ENCODE data around the gene CHD8. TPM values are rescaled to one million over a fixed set of nuclear protein-coding genes. Genes with fewer than 3 reads are reported as not detected.

Gene CHD8
- total and polyA plus RNA-seq, 2 of the 13 experiments (the other 11 are each of a cell fraction or from before 2014, with no cell fraction given) = 35.1 to 79.6 TPM

DNA sequence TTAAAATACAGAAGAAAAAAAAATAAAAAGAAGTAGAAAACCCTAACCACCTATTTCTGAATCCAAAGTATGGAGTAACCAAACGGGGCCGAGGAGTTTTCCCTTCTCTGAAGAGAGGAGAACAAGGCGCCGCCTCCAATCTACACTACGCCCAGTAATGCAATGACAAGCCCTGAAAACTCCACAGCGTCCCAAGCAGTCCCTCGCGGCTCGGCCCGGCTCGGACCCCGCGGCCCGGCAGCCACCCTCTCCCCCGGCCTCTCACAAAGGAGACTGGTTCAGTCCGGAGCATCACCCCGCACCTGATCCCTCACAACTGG is 371 bp downstream of the CHD8 start (continued):
- TF ChIP-seq ZMYM3 (CRISPR knock-in tag; IDR thresholded peaks at IDR 0.05) (no peak), AGO1 (IDR thresholded peaks at IDR 0.05; ENCODE audit: low read depth, low read length, poor library complexity, severe bottlenecking) (no peak), ZNF20 (CRISPR knock-in tag; IDR thresholded peaks at IDR 0.05) (peak; percentile 81; the same call in 1 of the 2 replicates), NCOA2 (CRISPR knock-in tag; IDR thresholded peaks at IDR 0.05) (0 out of 2 replicates have a peak, but pooled peaks have one; percentile 1), MATR3 (CRISPR knock-in tag; IDR thresholded peaks at IDR 0.05) (0 out of 2 replicates have a peak, but pooled peaks have one; percentile 32), ZC3H13 (CRISPR knock-in tag; IDR thresholded peaks at IDR 0.05) (0 out of 2 replicates have a peak, but pooled peaks have one; percentile 1), AGO2 (optimal IDR thresholded peaks at IDR 0.05; ENCODE audit: low read depth, low read length) (peak; percentile 80), ZFP90 (CRISPR knock-in tag; IDR thresholded peaks at IDR 0.05; ENCODE audit: borderline replicate concordance) (0 out of 2 replicates have a peak, but pooled peaks have one; percentile 20), GTF3A (CRISPR knock-in tag; conservative IDR thresholded peaks at IDR 0.05) (peak; percentile 7; the same call in 1 of the 2 replicates), NFATC3 (CRISPR knock-in tag; IDR thresholded peaks at IDR 0.05) (no peak)
- TF ChIP-seq, protein P1, sequence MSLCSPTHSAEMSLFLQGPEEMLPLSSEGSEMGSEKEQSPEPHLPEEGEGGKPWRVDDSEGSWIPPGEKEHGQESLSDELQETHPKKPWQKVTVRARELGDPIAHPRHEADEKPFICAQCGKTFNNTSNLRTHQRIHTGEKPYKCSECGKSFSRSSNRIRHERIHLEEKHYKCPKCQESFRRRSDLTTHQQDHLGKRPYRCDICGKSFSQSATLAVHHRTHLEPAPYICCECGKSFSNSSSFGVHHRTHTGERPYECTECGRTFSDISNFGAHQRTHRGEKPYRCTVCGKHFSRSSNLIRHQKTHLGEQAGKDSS (CRISPR knock-in tag; IDR thresholded peaks at IDR 0.05; ENCODE audit: borderline replicate concordance, low read depth) = peak; percentile 14; the same call in 1 of the 2 replicates
- TF ChIP-seq, protein P2, sequence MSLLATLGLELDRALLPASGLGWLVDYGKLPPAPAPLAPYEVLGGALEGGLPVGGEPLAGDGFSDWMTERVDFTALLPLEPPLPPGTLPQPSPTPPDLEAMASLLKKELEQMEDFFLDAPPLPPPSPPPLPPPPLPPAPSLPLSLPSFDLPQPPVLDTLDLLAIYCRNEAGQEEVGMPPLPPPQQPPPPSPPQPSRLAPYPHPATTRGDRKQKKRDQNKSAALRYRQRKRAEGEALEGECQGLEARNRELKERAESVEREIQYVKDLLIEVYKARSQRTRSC (CRISPR knock-in tag; IDR thresholded peaks at IDR 0.05; ENCODE audit: low read depth) = peak; percentile 25; the same call in 1 of the 2 replicates
- TF ChIP-seq, protein P3, sequence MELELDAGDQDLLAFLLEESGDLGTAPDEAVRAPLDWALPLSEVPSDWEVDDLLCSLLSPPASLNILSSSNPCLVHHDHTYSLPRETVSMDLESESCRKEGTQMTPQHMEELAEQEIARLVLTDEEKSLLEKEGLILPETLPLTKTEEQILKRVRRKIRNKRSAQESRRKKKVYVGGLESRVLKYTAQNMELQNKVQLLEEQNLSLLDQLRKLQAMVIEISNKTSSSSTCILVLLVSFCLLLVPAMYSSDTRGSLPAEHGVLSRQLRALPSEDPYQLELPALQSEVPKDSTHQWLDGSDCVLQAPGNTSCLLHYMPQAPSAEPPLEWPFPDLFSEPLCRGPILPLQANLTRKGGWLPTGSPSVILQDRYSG (CRISPR knock-in tag; IDR thresholded peaks at IDR 0.05) = 0 out of 2 replicates have a peak, but pooled peaks have one; percentile 22
- TF ChIP-seq, protein P4, sequence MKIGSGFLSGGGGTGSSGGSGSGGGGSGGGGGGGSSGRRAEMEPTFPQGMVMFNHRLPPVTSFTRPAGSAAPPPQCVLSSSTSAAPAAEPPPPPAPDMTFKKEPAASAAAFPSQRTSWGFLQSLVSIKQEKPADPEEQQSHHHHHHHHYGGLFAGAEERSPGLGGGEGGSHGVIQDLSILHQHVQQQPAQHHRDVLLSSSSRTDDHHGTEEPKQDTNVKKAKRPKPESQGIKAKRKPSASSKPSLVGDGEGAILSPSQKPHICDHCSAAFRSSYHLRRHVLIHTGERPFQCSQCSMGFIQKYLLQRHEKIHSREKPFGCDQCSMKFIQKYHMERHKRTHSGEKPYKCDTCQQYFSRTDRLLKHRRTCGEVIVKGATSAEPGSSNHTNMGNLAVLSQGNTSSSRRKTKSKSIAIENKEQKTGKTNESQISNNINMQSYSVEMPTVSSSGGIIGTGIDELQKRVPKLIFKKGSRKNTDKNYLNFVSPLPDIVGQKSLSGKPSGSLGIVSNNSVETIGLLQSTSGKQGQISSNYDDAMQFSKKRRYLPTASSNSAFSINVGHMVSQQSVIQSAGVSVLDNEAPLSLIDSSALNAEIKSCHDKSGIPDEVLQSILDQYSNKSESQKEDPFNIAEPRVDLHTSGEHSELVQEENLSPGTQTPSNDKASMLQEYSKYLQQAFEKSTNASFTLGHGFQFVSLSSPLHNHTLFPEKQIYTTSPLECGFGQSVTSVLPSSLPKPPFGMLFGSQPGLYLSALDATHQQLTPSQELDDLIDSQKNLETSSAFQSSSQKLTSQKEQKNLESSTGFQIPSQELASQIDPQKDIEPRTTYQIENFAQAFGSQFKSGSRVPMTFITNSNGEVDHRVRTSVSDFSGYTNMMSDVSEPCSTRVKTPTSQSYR (CRISPR knock-in tag; IDR thresholded peaks at IDR 0.05; ENCODE audit: borderline replicate concordance) = no peak
